H1 (cell line): ENCODE measurements around the gene NUP210L. TPM values are rescaled to one million over a fixed set of nuclear protein-coding genes. Genes with fewer than 3 reads are reported as not detected.

Experiments
- CTCF ChIA-PET: fragments of 300-600 bp; sonication (Branson Sonifier 250); formaldehyde crosslinking; loops from one replicate; lab custom pipeline; 2021; ENCODE audit not compliant: partially characterized antibody; lab: Charles Lee
- POLR2A ChIA-PET: fragments of 300-600 bp; sonication (Branson Sonifier 250); formaldehyde crosslinking; loops from one replicate; lab custom pipeline; 2021; ENCODE audit warnings: inconsistent platforms; ENCODE audit not compliant: partially characterized antibody; lab: Charles Lee
- DNase-seq, 2 experiments: peaks; one replicate each; pipeline versions ENCODE4 v3.0.0 to v3.0.0-alpha.2; 2010 to 2022; ENCODE audit warnings: low spot score in 2 of 2, low read depth in 1 of 2, mixed read lengths in 1 of 2
- FAIRE-seq: peaks from 2 replicates; lab custom pipeline; 2011; peaks lifted over from hg19 to GRCh38; lab: Jason Lieb, UNC
- H2AFZ ChIP-seq: 2 replicates; pipeline ENCODE4 v1.8.1; 2012; ENCODE audit warnings: low read length, inconsistent platforms
- H2AK5ac ChIP-seq: 2 replicates; pipeline ENCODE4 v1.6.1; 2013; ENCODE audit warnings: low read depth, low read length
- H2BK120ac ChIP-seq: replicated peaks from 2 replicates; pipeline ENCODE3; 2013; ENCODE audit warnings: low read depth, low read length, inconsistent platforms
- H2BK12ac ChIP-seq: 2 replicates; pipeline ENCODE4 v1.6.1; 2013; ENCODE audit warnings: low read depth, low read length
- H2BK15ac ChIP-seq: 2 replicates; pipeline ENCODE4 v1.6.1; 2013; ENCODE audit warnings: low read length
- H2BK20ac ChIP-seq: 2 replicates; pipeline ENCODE4 v1.6.1; 2013; ENCODE audit warnings: low read length
- H2BK5ac ChIP-seq: 2 replicates; pipeline ENCODE4 v1.6.1; 2013; ENCODE audit warnings: low read depth, low read length
- H3K14ac ChIP-seq: 2 replicates; pipeline ENCODE4 v1.6.1; 2013; ENCODE audit warnings: inconsistent platforms; ENCODE audit not compliant: insufficient read length
- H3K18ac ChIP-seq: 2 replicates; pipeline ENCODE4 v1.6.1; 2013; ENCODE audit warnings: low read length; ENCODE audit errors: extremely low read depth
- H3K23ac ChIP-seq: 2 replicates; pipeline ENCODE4 v1.6.1; 2013; ENCODE audit warnings: inconsistent platforms; ENCODE audit not compliant: insufficient read length
- H3K23me2 ChIP-seq: 2 replicates; pipeline ENCODE4 v1.6.1; 2013; ENCODE audit warnings: low read depth, low read length
- H3K27ac ChIP-seq: 2 replicates; pipeline ENCODE4 v1.6.1; 2011; ENCODE audit warnings: low read depth, low read length, inconsistent platforms
- H3K27me3 ChIP-seq, 4 experiments: replicated peaks in 1 of 4; 1 replicate in 1 of 4; 2 replicates in 3 of 4; pipeline versions ENCODE4 v1.6.1 to v1.8.1; 2011 to 2013; ENCODE audit warnings: low read length in 3 of 4, mild to moderate bottlenecking in 3 of 4, inconsistent platforms in 2 of 4, mixed read lengths in 2 of 4, moderate library complexity in 1 of 4; ENCODE audit not compliant: control insufficient read depth in 3 of 4, insufficient read depth in 3 of 4; ENCODE audit errors: extremely low read depth in 1 of 4
- H3K36me3 ChIP-seq, 4 experiments: 2 replicates each; pipeline versions ENCODE4 v1.6.1 to v1.8.1; 2011 to 2013; ENCODE audit warnings: mild to moderate bottlenecking in 4 of 4, low read length in 3 of 4, moderate library complexity in 2 of 4, control low read depth in 1 of 4, inconsistent platforms in 1 of 4; ENCODE audit not compliant: insufficient read depth in 4 of 4, control insufficient read depth in 2 of 4
- H3K4ac ChIP-seq: replicated peaks from 2 replicates; pipeline ENCODE3; 2013; ENCODE audit warnings: low read length, low read depth, mixed read lengths, inconsistent platforms; ENCODE audit not compliant: insufficient read length
- H3K4me1 ChIP-seq, 4 experiments: replicated peaks in 1 of 4; 1 replicate in 1 of 4; 2 replicates in 3 of 4; pipeline versions ENCODE4 v1.6.1 to v1.8.1; 2011 to 2013; ENCODE audit warnings: low read length in 3 of 4, inconsistent platforms in 2 of 4, mixed read lengths in 1 of 4; ENCODE audit not compliant: insufficient read depth in 4 of 4, control insufficient read depth in 3 of 4
- H3K4me2 ChIP-seq, 2 experiments: 2 replicates each; pipeline versions ENCODE4 v1.6.1 to v1.8.1; 2011 to 2013; ENCODE audit warnings: low read depth in 2 of 2, low read length in 2 of 2, control low read depth in 1 of 2, inconsistent platforms in 1 of 2, mild to moderate bottlenecking in 1 of 2; ENCODE audit not compliant: insufficient read depth in 1 of 2
- H3K4me3 ChIP-seq, 4 experiments: fragments of 200-600, 300-600 bp in 1 of 4; sonication (generic), shearing (Covaris generic), sonication (Bioruptor Twin) in 1 of 4; 2 replicates each; pipeline versions ENCODE4 v1.5.1 to v1.8.1; 2011 to 2016; ENCODE audit warnings: low read length in 4 of 4, low read depth in 3 of 4, control low read depth in 2 of 4, inconsistent platforms in 2 of 4, mild to moderate bottlenecking in 2 of 4, mixed read lengths in 1 of 4, moderate library complexity in 1 of 4; ENCODE audit not compliant: insufficient read depth in 2 of 4; ENCODE audit errors: extremely low read depth in 1 of 4
- H3K56ac ChIP-seq: replicated peaks from 2 replicates; pipeline ENCODE3; 2013; ENCODE audit warnings: low read depth, mild to moderate bottlenecking, mixed read lengths, low read length, inconsistent platforms; ENCODE audit not compliant: insufficient read length
- H3K79me1 ChIP-seq: 2 replicates; pipeline ENCODE4 v1.6.1; 2013; ENCODE audit warnings: low read depth, low read length, control low read depth
- H3K79me2 ChIP-seq, 2 experiments: 2 replicates each; pipeline versions ENCODE4 v1.6.1 to v1.8.1; 2012 to 2013; ENCODE audit warnings: low read length in 2 of 2, mild to moderate bottlenecking in 2 of 2, inconsistent platforms in 1 of 2; ENCODE audit not compliant: insufficient read depth in 2 of 2, control insufficient read depth in 1 of 2
- H3K9ac ChIP-seq, 4 experiments: replicated peaks in 1 of 4; 1 replicate in 1 of 4; 2 replicates in 3 of 4; pipeline versions ENCODE4 v1.6.1 to v1.8.1; 2011 to 2013; ENCODE audit warnings: low read depth in 3 of 4, low read length in 3 of 4, control low read depth in 2 of 4, mild to moderate bottlenecking in 2 of 4, moderate library complexity in 2 of 4, inconsistent platforms in 1 of 4; ENCODE audit errors: extremely low read depth in 1 of 4
- H3K9me3 ChIP-seq, 2 experiments: 2 replicates each; pipeline versions ENCODE4 v1.6.1 to v1.8.1; 2012 to 2013; ENCODE audit warnings: mild to moderate bottlenecking in 2 of 2, moderate library complexity in 2 of 2, control low read depth in 1 of 2, inconsistent platforms in 1 of 2, low read depth in 1 of 2, low read length in 1 of 2, mixed read lengths in 1 of 2; ENCODE audit not compliant: insufficient read depth in 2 of 2
- H4K20me1 ChIP-seq, 2 experiments: replicated peaks in 1 of 2; 2 replicates each; pipeline versions ENCODE3 to v1.8.1; 2011 to 2013; ENCODE audit warnings: inconsistent platforms in 2 of 2, low read length in 2 of 2, mild to moderate bottlenecking in 1 of 2; ENCODE audit not compliant: insufficient read depth in 2 of 2, control insufficient read depth in 1 of 2
- H4K5ac ChIP-seq: 2 replicates; pipeline ENCODE4 v1.6.1; 2013; ENCODE audit warnings: low read length, low read depth, mixed read lengths, inconsistent platforms; ENCODE audit not compliant: insufficient read length
- H4K8ac ChIP-seq: 2 replicates; pipeline ENCODE4 v1.8.0; 2013; ENCODE audit warnings: mild to moderate bottlenecking, moderate library complexity, low read length, inconsistent platforms; ENCODE audit not compliant: insufficient read depth; ENCODE audit errors: extremely low read depth
- H4K91ac ChIP-seq: replicated peaks from 2 replicates; pipeline ENCODE3; 2013; ENCODE audit warnings: low read length, mixed read lengths, inconsistent platforms; ENCODE audit not compliant: insufficient read length
- EZH2 ChIP-seq: fragments of 200-600 bp; sonication (generic); IDR thresholded peaks from 2 replicates; pipeline ENCODE4 v1.7.1; 2012; ENCODE audit warnings: low read depth, mild to moderate bottlenecking, moderate library complexity, low read length, inconsistent platforms; ENCODE audit not compliant: severe bottlenecking
- SIRT6 ChIP-seq: IDR thresholded peaks from one replicate; pipeline ENCODE4 v1.7.1; 2012; ENCODE audit warnings: low read length, inconsistent platforms
- YY1 ChIP-seq: IDR thresholded peaks from 2 replicates; pipeline ENCODE4 v1.6.1; 2011; ENCODE audit warnings: low read depth, mild to moderate bottlenecking, low read length
- WGBS, 2 experiments: shearing (Covaris generic) in 1 of 2; methylation state at CpG; one replicate each; pipeline versions ENCODE4 v1.1.6 to v1.1.7; 2013 to 2015; ENCODE audit warnings: low lambda C conversion rate in 2 of 2, mixed read lengths in 2 of 2, inconsistent platforms in 1 of 2, low coverage in 1 of 2, missing lambda C conversion rate in 1 of 2; ENCODE audit not compliant: insufficient replicate concordance in 2 of 2, insufficient coverage in 1 of 2, insufficient read length in 1 of 2; ENCODE audit errors: extremely low coverage in 1 of 2, missing lambda C conversion rate in 1 of 2; 5-methylcytosine and 5-hydroxymethylcytosine counted together
- polyA plus RNA-seq, 7 experiments: library from polyadenylated mRNA; depleted of rRNA in 3 of 7; stranded (reverse) in 5 of 7; unstranded in 2 of 7; fragments of >200 nt in 5 of 7; fragments of 200-250 nt in 2 of 7; gene quantifications; 1 replicate in 5 of 7; 2 replicates in 1 of 7; 4 replicates in 1 of 7; pipeline versions ENCODE4 v1.2.1 to v1.2.3, GENCODE V29; 2011 to 2013; ENCODE audit warnings: missing spikeins in 2 of 7, mixed read lengths in 2 of 7
- total RNA-seq: library from RNA; stranded (reverse); fragmentation: NEBNext Ultra II Directional; extraction: Animal tissue kit (Norgen Biotek cat#: 25700); gene quantifications from 2 replicates; pipeline ENCODE4 v1.2.1, GENCODE V29; 2021
- TF ChIP-seq, protein P1 (sequence below), 3 experiments: IDR thresholded peaks; 1 replicate in 2 of 3; 2 replicates in 1 of 3; pipeline versions ENCODE4 v1.5.1 to v1.6.1; 2011; ENCODE audit warnings: low read length in 3 of 3, mild to moderate bottlenecking in 3 of 3, inconsistent platforms in 2 of 3, low read depth in 1 of 3, moderate library complexity in 1 of 3; ENCODE audit not compliant: insufficient read depth in 1 of 3; ENCODE audit errors: control extremely low read depth in 1 of 3

NUP210L gene
- total and polyA plus RNA-seq, 2 of the 8 experiments (the other 6 are each of a cell fraction or from before 2014, with no cell fraction given), result not detected

DNA sequence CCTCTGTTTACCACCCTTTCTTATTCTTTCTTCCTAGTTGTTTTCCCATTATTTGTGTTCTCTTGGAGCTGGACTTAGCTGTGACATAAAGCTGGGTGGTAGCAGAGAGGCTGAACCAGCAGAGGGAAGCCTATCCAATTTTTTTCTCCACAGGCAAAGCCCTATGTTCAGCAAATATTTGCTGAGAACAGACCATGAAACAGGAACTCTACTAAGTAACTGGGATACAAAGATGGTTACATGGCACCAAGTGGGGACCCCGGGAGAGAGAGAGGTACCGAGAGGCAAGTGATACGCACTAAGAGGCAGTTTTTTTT is 44.6 kb upstream of the NUP210L start:
- no peak for TF ChIP-seq YY1
- TF ChIP-seq, protein P1, sequence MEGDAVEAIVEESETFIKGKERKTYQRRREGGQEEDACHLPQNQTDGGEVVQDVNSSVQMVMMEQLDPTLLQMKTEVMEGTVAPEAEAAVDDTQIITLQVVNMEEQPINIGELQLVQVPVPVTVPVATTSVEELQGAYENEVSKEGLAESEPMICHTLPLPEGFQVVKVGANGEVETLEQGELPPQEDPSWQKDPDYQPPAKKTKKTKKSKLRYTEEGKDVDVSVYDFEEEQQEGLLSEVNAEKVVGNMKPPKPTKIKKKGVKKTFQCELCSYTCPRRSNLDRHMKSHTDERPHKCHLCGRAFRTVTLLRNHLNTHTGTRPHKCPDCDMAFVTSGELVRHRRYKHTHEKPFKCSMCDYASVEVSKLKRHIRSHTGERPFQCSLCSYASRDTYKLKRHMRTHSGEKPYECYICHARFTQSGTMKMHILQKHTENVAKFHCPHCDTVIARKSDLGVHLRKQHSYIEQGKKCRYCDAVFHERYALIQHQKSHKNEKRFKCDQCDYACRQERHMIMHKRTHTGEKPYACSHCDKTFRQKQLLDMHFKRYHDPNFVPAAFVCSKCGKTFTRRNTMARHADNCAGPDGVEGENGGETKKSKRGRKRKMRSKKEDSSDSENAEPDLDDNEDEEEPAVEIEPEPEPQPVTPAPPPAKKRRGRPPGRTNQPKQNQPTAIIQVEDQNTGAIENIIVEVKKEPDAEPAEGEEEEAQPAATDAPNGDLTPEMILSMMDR (IDR thresholded peaks at IDR 0.05; ENCODE audit: control extremely low read depth in 1 of 3, insufficient read depth in 1 of 3, low read depth in 1 of 3, low read length in 3 of 3), result peak in 1 of 3 experiments; percentile 1; a peak in 1 of 4 replicates
- no peak for TF ChIP-seq EZH2
- TF ChIP-seq SIRT6, result no peak
- TF ChIP-seq, all 59 proteins: peak for 1
- Histone ChIP-seq H3K4ac (no peak overlapping the region), H2BK5ac (no peak overlapping the region), H3K79me1 (no peaks in the 10 kb centered on the region), H2BK20ac (no peak overlapping the region), H3K18ac (no peak overlapping the region), H3K56ac (no peak overlapping the region), H2BK12ac (no peak overlapping the region), H4K20me1 (no peaks in the 10 kb centered on the region), H3K14ac (no peak overlapping the region), H3K4me3 (no peak overlapping the region), H3K36me3 (no peaks in the 10 kb centered on the region), H3K79me2 (no peaks in the 10 kb centered on the region), H3K23ac (no peak overlapping the region), H4K8ac (no peak overlapping the region), H4K91ac (no peak overlapping the region), H3K4me1 (peaks cover 0 to 7% (median 2%) of the 10 kb centered on the region in 4 experiments; a peak in 1 of 7 replicates), H3K27me3 (no peaks in the 10 kb centered on the region), H3K4me2 (peak overlapping the region in 1 of 2 experiments; percentile 52; a peak in 1 of 4 replicates), H3K23me2 (peaks cover 2% of the 10 kb centered on the region; the same call in 1 of the 2 replicates), H3K27ac (no peak overlapping the region), H3K9ac (no peak overlapping the region), H2AFZ (peak overlapping the region; percentile 99), H4K5ac (no peak overlapping the region), H2AK5ac (no peak overlapping the region), H3K9me3 (no peaks in the 10 kb centered on the region), H2BK120ac (no peak overlapping the region), H2BK15ac (no peak overlapping the region)
- POLR2A ChIA-PET, result interaction anchor here (0.6 to 10.7 kb wide), 9 partner anchors 9 to 129 kb away, joined by 3 to 99 read pairs (median 3); partner anchors contain the start of gene UBAP2L
- CTCF ChIA-PET, result interaction anchor here (0.6 to 3.6 kb wide), 22 partner anchors 8 to 1056 kb away, joined by 3 to 19 read pairs (median 4); partner anchors contain the start of genes ENTREP3, HAX1 and TPM3
- no peak for DNase-seq
- 87% methylated on average over 3 of the region's 3 CpGs; no CpG with 5 or more reads in 1 of the 2 experiments for WGBS, 2 experiments
- FAIRE-seq, result no peak
